Measurements from ENCODE around the gene FAM120B.

Gene FAM120B

GRCh38 chr6:170423814-170424603, 117.5 kb downstream of the FAM120B start:
- TF ChIP-seq CTCF (IDR thresholded peaks at IDR 0.05; ENCODE audit: low read depth, low read length): no peak
- in situ Hi-C loops (cut with HindIII; ENCODE audit: low sequenced_read_pairs): no loop called here
- H3K4me3 ChIP-seq (ENCODE audit: low read depth, low read length): no peak overlapping the region
- peak; percentile 62 for DNase-seq (ENCODE audit: low read depth, low spot score)

- TF ChIP-seq CTCF (IDR thresholded peaks at IDR 0.05; ENCODE audit: low read depth, low read length): no peak
- H3K4me3 ChIP-seq (ENCODE audit: low read depth, low read length): no peak overlapping the region
- DNase-seq (ENCODE audit: low read depth, low spot score): no peak
- in situ Hi-C loops (cut with HindIII; ENCODE audit: low sequenced_read_pairs): no loop called here
Observed at GRCh38 chr6:170424604-170425126, 118.1 kb downstream of the FAM120B start.

GRCh38 chr6:170429450-170429849, 122.9 kb downstream of the FAM120B start:
- no peak overlapping the region for H3K4me3 ChIP-seq (ENCODE audit: low read depth, low read length)
- in situ Hi-C loops (cut with HindIII; ENCODE audit: low sequenced_read_pairs): no loop called here
- peak; percentile 26 for TF ChIP-seq CTCF (IDR thresholded peaks at IDR 0.05; ENCODE audit: low read depth, low read length)
- peak; percentile 50 for DNase-seq (ENCODE audit: low read depth, low spot score)

GRCh38 chr6:170433163-170434116, 126.9 kb downstream of the FAM120B start:
- no peak for TF ChIP-seq CTCF (IDR thresholded peaks at IDR 0.05; ENCODE audit: low read depth, low read length)
- DNase-seq (ENCODE audit: low read depth, low spot score): no peak
- H3K4me3 ChIP-seq (ENCODE audit: low read depth, low read length): no peak overlapping the region
- in situ Hi-C loops (cut with HindIII; ENCODE audit: low sequenced_read_pairs): no loop called here

- DNase-seq (ENCODE audit: low read depth, low spot score): no peak
- no peak for TF ChIP-seq CTCF (IDR thresholded peaks at IDR 0.05; ENCODE audit: low read depth, low read length)
- no peak overlapping the region for H3K4me3 ChIP-seq (ENCODE audit: low read depth, low read length)
- in situ Hi-C loops (cut with HindIII; ENCODE audit: low sequenced_read_pairs): no loop called here
Observed at GRCh38 chr6:170434117-170434820, 127.7 kb downstream of the FAM120B start.

- H3K4me3 ChIP-seq (ENCODE audit: low read depth, low read length): no peak overlapping the region
- in situ Hi-C loops (cut with HindIII; ENCODE audit: low sequenced_read_pairs): no loop called here
- TF ChIP-seq CTCF (IDR thresholded peaks at IDR 0.05; ENCODE audit: low read depth, low read length): no peak
- DNase-seq (ENCODE audit: low read depth, low spot score): no peak
Observed at GRCh38 chr6:170434821-170435155, 128.2 kb downstream of the FAM120B start.

Measured in astrocyte of the spinal cord (primary cell).